Body of pancreas (tissue), 4 donors: ENCODE data around the gene TENM3.

Experiments used
- CTCF ChIP-seq, 7 experiments: fragments of 450-650 bp in 4 of 7; fragments of 200-600 bp in 3 of 7; sonication (generic) in 3 of 7; IDR thresholded peaks; one replicate each; pipeline ENCODE4 v1.5.1; 2016 to 2019; ENCODE audit warnings: antibody characterized with exemption in 7 of 7
- POLR2A ChIP-seq, 3 donors: fragments of 450-650 bp; IDR thresholded peaks; one replicate each; pipeline ENCODE4 v1.6.1; 2016; ENCODE audit warnings: antibody characterized with exemption in 3 of 3, mild to moderate bottlenecking in 2 of 3

GRCh38 chr4:182370491-182370890 is 127.3 kb downstream of the TENM3 start:
- TF ChIP-seq CTCF (IDR thresholded peaks at IDR 0.05): no peak
- TF ChIP-seq POLR2A (IDR thresholded peaks at IDR 0.05): no peak
